Gastroesophageal sphincter (tissue), 4 donors: ENCODE measurements around the gene ELK1. TPM values are rescaled to one million over a fixed set of nuclear protein-coding genes. Genes with fewer than 3 reads are reported as not detected.

Experiments used
- ATAC-seq: fragments of 150-250 bp; one replicate; pipeline ENCODE4 v1.9.1; 2016; ENCODE audit warnings: mild to moderate bottlenecking, moderate library complexity
- H3K27ac ChIP-seq, 4 donors: fragments of 200-600 bp; sonication (generic) in 3 of 4; 1 replicate in 3 of 4; 2 replicates in 1 of 4; pipeline ENCODE4 v1.5.1; 2016 to 2019
- H3K27me3 ChIP-seq: fragments of 200-600 bp; sonication (generic); one replicate; pipeline ENCODE4 v1.5.1; 2019
- H3K36me3 ChIP-seq, 2 donors: fragments of 200-600 bp; sonication (generic); one replicate each; pipeline ENCODE4 v1.5.1; 2019; ENCODE audit warnings: control low read depth in 1 of 2
- H3K4me1 ChIP-seq, 3 donors: fragments of 200-600 bp; sonication (generic); 1 replicate in 2 of 3; 2 replicates in 1 of 3; pipeline ENCODE4 v1.5.1; 2016 to 2019; ENCODE audit warnings: control low read depth in 2 of 3
- H3K4me3 ChIP-seq, 2 donors: fragments of 200-600 bp; sonication (generic); one replicate each; pipeline ENCODE4 v1.5.1; 2019; ENCODE audit warnings: mild to moderate bottlenecking in 1 of 2, moderate library complexity in 1 of 2
- H3K9me3 ChIP-seq, 3 donors: fragments of 200-600 bp; sonication (generic); one replicate each; pipeline ENCODE4 v1.5.1; 2017 to 2019; ENCODE audit warnings: control low read depth in 2 of 3
- EP300 ChIP-seq: sonication (generic); formaldehyde crosslinking; IDR thresholded peaks from one replicate; pipeline ENCODE4 v1.6.1; 2017; ENCODE audit warnings: antibody characterized with exemption, mild to moderate bottlenecking
- POLR2A ChIP-seq, 2 donors: fragments of 450-650 bp; IDR thresholded peaks; one replicate each; pipeline ENCODE4 v1.6.1; 2017; ENCODE audit warnings: antibody characterized with exemption in 2 of 2, mild to moderate bottlenecking in 2 of 2, moderate library complexity in 1 of 2
- POLR2AphosphoS5 ChIP-seq: sonication (generic); formaldehyde crosslinking; IDR thresholded peaks from one replicate; pipeline ENCODE4 v1.6.1; 2017; ENCODE audit warnings: antibody characterized with exemption
- WGBS, 2 donors: methylation state at CpG; one replicate each; pipeline ENCODE4 v1.1.5; 2018; ENCODE audit warnings: low coverage in 1 of 2; 5-methylcytosine and 5-hydroxymethylcytosine counted together
- small RNA-seq, 4 donors: library from RNA; depleted of rRNA; stranded (forward); fragments of <200 nt; gene quantifications; one replicate each; pipeline ENCODE3, GENCODE V24; 2016
- total RNA-seq, 4 donors: library from RNA; depleted of rRNA; stranded (reverse); fragments of >200 nt; gene quantifications; one replicate each; pipeline ENCODE4 v1.1.0, GENCODE V29; 2016
- TF ChIP-seq, protein P1 (sequence below), 4 experiments: fragments of 200-600 bp in 2 of 4; fragments of 450-650 bp in 2 of 4; sonication (generic) in 1 of 4; IDR thresholded peaks; one replicate each; pipeline ENCODE4 v1.5.1; 2017 to 2019; ENCODE audit warnings: antibody characterized with exemption in 4 of 4, mild to moderate bottlenecking in 2 of 4, moderate library complexity in 2 of 4

ELK1 gene
- total RNA-seq, 4 donors from 2014 or later, result 20.0 to 26.8 (median 26.2) TPM

DNA sequence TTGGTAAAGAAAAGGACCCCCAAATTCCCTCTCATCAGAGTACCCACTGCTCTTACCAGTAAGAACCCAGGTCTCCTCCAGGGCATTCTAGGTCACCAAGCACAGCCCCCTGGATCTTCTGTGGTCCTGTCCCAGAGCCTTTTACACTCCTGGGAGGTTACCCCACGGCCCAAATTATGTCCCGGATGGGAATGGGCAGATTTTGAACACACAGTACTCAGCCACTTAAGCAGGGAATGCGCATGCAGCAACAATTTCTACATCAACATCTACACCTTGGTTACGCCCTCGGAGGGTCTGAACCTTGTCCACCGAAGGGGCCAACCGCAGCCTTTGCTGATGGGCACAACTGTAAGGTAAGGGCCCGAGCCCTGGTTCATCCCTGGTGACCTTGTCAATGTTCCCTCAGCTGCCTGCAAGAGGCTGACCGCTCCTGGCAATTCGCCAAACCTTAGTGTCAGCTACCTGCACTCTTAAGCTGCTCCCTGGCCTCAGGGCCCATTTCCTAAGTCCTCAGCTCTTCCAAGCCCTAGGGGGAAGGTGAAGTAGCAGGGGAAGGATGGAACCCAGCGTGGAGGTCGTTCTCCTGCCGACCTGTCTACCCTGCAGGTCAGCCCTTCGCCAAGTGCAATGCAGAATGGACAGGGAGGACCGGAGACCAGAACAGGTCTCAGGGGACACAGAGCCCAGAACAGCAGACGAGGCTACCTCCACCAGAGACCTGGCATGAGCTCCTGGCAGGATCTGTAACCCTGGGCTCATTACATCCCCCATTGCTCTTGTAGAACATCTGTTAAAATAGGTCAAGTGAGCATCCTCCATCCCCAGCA, 62.2 kb downstream of the ELK1 start:
- Histone ChIP-seq H3K4me1 (peaks cover 0 to 10% (median 3%) of the 10 kb centered on the region in 3 donors), H3K36me3 (peaks cover 0 to 22% of the 10 kb centered on the region in 2 donors), H3K27me3 (no peaks in the 10 kb centered on the region), H3K27ac (no peak overlapping the region), H3K4me3 (no peak overlapping the region), H3K9me3 (no peaks in the 10 kb centered on the region)
- ATAC-seq, result no peak
- no peak for TF ChIP-seq EP300
- TF ChIP-seq POLR2AphosphoS5, result no peak
- no peak for TF ChIP-seq POLR2A (IDR thresholded peaks at IDR 0.05)
- TF ChIP-seq, protein P1, sequence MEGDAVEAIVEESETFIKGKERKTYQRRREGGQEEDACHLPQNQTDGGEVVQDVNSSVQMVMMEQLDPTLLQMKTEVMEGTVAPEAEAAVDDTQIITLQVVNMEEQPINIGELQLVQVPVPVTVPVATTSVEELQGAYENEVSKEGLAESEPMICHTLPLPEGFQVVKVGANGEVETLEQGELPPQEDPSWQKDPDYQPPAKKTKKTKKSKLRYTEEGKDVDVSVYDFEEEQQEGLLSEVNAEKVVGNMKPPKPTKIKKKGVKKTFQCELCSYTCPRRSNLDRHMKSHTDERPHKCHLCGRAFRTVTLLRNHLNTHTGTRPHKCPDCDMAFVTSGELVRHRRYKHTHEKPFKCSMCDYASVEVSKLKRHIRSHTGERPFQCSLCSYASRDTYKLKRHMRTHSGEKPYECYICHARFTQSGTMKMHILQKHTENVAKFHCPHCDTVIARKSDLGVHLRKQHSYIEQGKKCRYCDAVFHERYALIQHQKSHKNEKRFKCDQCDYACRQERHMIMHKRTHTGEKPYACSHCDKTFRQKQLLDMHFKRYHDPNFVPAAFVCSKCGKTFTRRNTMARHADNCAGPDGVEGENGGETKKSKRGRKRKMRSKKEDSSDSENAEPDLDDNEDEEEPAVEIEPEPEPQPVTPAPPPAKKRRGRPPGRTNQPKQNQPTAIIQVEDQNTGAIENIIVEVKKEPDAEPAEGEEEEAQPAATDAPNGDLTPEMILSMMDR (IDR thresholded peaks at IDR 0.05), result no peak
- WGBS, 2 donors, result 40% methylated on average over 1 of the region's 16 CpGs; no CpG with 5 or more reads in 1 of the 2 donors

DNA sequence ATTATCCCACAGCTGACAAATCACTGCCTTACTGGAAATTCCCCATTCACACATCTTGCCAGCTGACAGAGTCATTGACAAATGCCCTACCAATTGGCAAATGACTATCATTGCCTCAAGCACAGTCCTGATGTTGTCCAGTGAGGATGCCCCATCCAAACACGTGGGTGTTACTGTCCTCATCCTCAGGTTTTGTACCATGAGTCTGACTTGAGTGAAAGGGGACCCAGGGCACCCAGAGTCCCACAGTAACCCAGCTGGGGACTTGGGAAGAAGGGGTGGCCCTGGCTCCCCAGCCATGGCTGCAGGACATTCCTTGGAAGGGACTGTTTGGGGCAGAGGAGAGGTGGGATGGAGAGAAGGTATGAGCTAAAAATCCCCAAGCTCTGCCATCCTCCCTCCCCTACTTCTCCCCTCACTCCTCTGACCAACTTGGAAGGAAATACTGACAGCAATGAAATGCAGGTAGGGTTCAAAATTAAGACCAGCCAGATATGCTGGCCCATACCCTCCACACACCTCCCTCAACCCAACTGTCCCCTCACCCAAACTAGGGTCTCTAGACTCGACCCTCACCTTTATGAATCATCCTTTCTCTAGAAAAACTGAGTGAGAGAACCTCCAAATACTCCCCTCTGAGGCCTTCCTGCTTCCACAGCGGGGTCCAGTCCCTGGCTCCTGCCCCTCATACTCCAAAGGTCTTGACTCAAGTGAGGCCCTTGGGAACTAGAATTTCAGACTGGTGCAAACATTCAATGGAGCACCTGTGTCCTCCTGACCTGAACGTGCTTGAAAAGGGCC, 63.1 kb downstream of the ELK1 start:
- WGBS, 2 donors, result 42 to 100% methylated on average over 1 to 2 of the region's 4 CpGs
- Histone ChIP-seq H3K27ac (no peak overlapping the region), H3K9me3 (no peaks in the 10 kb centered on the region), H3K36me3 (peaks cover 0 to 22% of the 10 kb centered on the region in 2 donors), H3K27me3 (no peaks in the 10 kb centered on the region), H3K4me3 (no peak overlapping the region), H3K4me1 (peaks cover 0 to 19% (median 4%) of the 10 kb centered on the region in 3 donors)
- TF ChIP-seq POLR2A (IDR thresholded peaks at IDR 0.05) (no peak), EP300 (no peak), POLR2AphosphoS5 (no peak)
- TF ChIP-seq, protein P1 (IDR thresholded peaks at IDR 0.05), result no peak
- ATAC-seq, result no peak

DNA sequence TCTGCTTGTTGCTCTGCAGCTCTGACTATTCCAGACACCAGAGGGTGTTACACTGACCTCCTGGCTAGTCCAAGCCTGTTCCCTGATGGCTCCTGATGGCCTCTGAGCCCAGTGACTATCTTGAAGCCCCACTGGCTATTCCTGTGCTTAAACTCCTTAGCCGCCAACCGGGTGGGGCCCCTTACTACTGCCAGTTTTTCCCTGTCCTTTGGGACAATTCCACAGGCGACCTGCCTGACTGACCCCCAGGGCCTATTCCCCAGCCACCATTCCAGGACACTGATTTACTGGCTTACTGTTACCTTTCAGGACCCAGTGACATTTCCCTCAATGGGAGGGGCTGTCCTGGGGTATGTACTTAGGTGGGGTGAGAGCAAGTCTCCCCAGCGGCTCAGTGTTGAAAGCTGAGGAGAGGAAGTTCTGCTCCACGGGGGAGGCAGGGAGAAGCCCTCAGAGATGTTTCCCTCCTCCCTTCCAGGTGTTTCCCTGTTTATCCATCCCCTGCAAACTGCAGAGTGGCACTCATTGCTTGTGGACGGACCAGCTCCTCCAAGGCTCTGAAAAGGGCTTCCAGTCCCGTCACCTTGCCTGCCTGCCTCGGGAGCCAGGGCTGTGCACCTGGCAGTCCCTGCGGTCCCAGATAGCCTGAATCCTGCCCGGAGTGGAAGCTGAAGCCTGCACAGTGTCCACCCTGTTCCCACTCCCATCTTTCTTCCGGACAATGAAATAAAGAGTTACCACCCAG, 64.1 kb downstream of the ELK1 start:
- Histone ChIP-seq H3K27me3 (no peaks in the 10 kb centered on the region), H3K4me1 (peaks cover 0 to 25% (median 4%) of the 10 kb centered on the region in 3 donors), H3K27ac (no peak overlapping the region), H3K9me3 (no peaks in the 10 kb centered on the region), H3K4me3 (no peak overlapping the region), H3K36me3 (peaks cover 0 to 22% of the 10 kb centered on the region in 2 donors)
- 66% methylated on average over 3 of the region's 11 CpGs; no CpG with 5 or more reads in 1 of the 2 donors for WGBS, 2 donors
- ATAC-seq, result no peak
- TF ChIP-seq POLR2AphosphoS5 (no peak), POLR2A (IDR thresholded peaks at IDR 0.05) (no peak), EP300 (no peak)
- TF ChIP-seq, protein P1 (IDR thresholded peaks at IDR 0.05), result no peak

Small RNAs within 50 kb of the gene (small RNA-seq; reads per million reads assigned to genes)
- gene MIR4769, result 0 to 0.82 (median 0.06) reads per million in 4 donors

Other genes with a start within 250 kb of the ELK1 start
- 1 to 10 TPM; 8.8 to 10.0 (median 9.4) TPM for gene ZNF41, start 167.3 kb downstream of the ELK1 start, total RNA-seq
- 10 to 100 TPM; 27.5 to 46.8 (median 38.5) TPM for gene ARAF, start 89.4 kb downstream of the ELK1 start, total RNA-seq
- gene TIMP1, start 68.1 kb downstream of the ELK1 start, total RNA-seq, result 100 to 1,000 TPM in 3 of 4 donors, 10 to 100 TPM in 1; 77.4 to 204 (median 156) TPM
- under 1 TPM in 2 of 4 donors, not detected in 2; 0.27 TPM for gene SYN1, start 30.7 kb downstream of the ELK1 start, total RNA-seq
- gene CFP, start 20.6 kb downstream of the ELK1 start, total RNA-seq, result 10 to 100 TPM in 1 of 4 donors, 1 to 10 TPM in 2, under 1 TPM in 1; 0.78 to 18.4 (median 4.7) TPM
- 100 to 1,000 TPM in 1 of 4 donors, 10 to 100 TPM in 3; 66.5 to 112 (median 79.1) TPM for gene UXT, start 8.6 kb upstream of the ELK1 start, total RNA-seq
- gene ZNF81, start 186.3 kb upstream of the ELK1 start, total RNA-seq, result 10 to 100 TPM in 1 of 4 donors, 1 to 10 TPM in 3; 5.0 to 13.4 (median 7.6) TPM